Measurements from ENCODE around the gene RUBCNL. TPM values are rescaled to one million over a fixed set of nuclear protein-coding genes. Genes with fewer than 3 reads are reported as not detected.

RUBCNL gene
- total and polyA plus RNA-seq, 9 of the 15 experiments (the other 6 are each of a cell fraction or from before 2014, with no cell fraction given), result 0.04 to 0.35 (median 0.12) TPM; not detected in 3

DNA sequence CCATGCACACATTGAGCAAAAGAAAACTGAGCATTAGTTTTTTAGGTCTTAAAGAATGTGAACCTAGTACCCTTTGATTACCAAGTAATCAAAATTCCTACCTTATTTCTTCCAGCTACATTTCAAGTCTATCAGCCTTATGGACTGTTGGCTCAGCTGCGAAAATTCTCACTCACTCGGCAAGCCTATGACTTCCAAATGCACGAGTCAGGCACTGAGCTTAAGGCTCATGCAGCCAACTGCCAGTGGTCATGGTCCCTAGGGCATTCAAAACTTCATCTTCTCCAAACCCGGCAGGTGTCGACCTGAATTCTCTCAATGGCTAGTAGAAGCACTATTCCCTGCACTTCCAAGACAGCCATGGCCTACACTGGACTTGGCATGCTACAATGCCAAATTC, 41.2 kb downstream of the RUBCNL start:
- Histone ChIP-seq H2AFZ (ENCODE audit: low read depth, low read length) (no peak overlapping the region), H3K4me3 (no peak overlapping the region), H3K27me3 (ENCODE audit: control insufficient read depth in 2 of 2, insufficient read depth in 2 of 2, low read length in 2 of 2) (peaks cover 0 to 12% of the 10 kb centered on the region in 2 experiments; a peak in 1 of 5 replicates), H3K9ac (ENCODE audit: insufficient read depth in 1 of 2, low read depth in 2 of 2, low read length in 2 of 2) (no peak overlapping the region), H3K79me2 (ENCODE audit: control insufficient read depth, insufficient read depth, low read length) (no peaks in the 10 kb centered on the region), H3K4me1 (replicated peaks in 1 of 2; ENCODE audit: control insufficient read depth in 2 of 2, insufficient read depth in 2 of 2, low read length in 2 of 2) (peaks cover 0 to 4% of the 10 kb centered on the region in 2 experiments; a peak in 2 of 5 replicates), H4K20me1 (replicated peaks; ENCODE audit: control insufficient read depth, insufficient read depth, low read length) (no peaks in the 10 kb centered on the region), H3K9me3 (replicated peaks; ENCODE audit: control insufficient read depth, insufficient read depth, low read depth, low read length) (no peaks in the 10 kb centered on the region; the same call in 1 of the 2 replicates), H3K9me1 (ENCODE audit: control insufficient read depth, insufficient read depth, low read length) (no peaks in the 10 kb centered on the region), H3K4me2 (ENCODE audit: insufficient read depth, low read length) (no peak overlapping the region), H3K36me3 (ENCODE audit: control insufficient read depth, insufficient read depth, low read length) (no peaks in the 10 kb centered on the region), H3K27ac (ENCODE audit: extremely low read depth, low read depth, low read length) (no peak overlapping the region)
- CTCF ChIA-PET (ENCODE audit: low intra/inter-chr PET ratio), result no interaction called here
- ATAC-seq, result no peak
- no peak for FAIRE-seq
- POLR2A ChIA-PET, result no interaction called here
- no peak for DNase-seq (ENCODE audit: extremely low read depth in 1 of 4, low spot score in 3 of 4)
- intact Hi-C loops (cut with micrococcal nuclease), result no loop called here
- 0% methylated on average over 5 of the region's 5 CpGs for whole genome bisulfite sequencing (ENCODE audit: insufficient coverage, low coverage, missing lambda C conversion rate)
- BruUV-seq (replicated peaks), result no TSS peak
- in situ Hi-C loops (cut with MboI), result no loop called here
- TF ChIP-seq KDM1A (IDR thresholded peaks at IDR 0.05) (no peak), ZNF347 (CRISPR knock-in tag; IDR thresholded peaks at IDR 0.05; ENCODE audit: low read depth) (no peak), MTA2 (IDR thresholded peaks at IDR 0.05; ENCODE audit: low read depth) (no peak), EZH2 (IDR thresholded peaks at IDR 0.05; ENCODE audit: borderline replicate concordance, low read depth, low read length) (no peak), MYNN (IDR thresholded peaks at IDR 0.05) (no peak), MYNN (CRISPR knock-in tag; IDR thresholded peaks at IDR 0.05) (no peak), MBD1 (CRISPR knock-in tag; IDR thresholded peaks at IDR 0.05) (no peak), DDX20 (tag; IDR thresholded peaks at IDR 0.05; ENCODE audit: low read depth) (no peak), BCOR (IDR thresholded peaks at IDR 0.05) (no peak), THRA (IDR thresholded peaks at IDR 0.05) (no peak), NR3C1 (CRISPR knock-in tag; IDR thresholded peaks at IDR 0.05) (no peak), MTF1 (CRISPR knock-in tag; IDR thresholded peaks at IDR 0.05; ENCODE audit: borderline replicate concordance) (no peak), MYBL2 (IDR thresholded peaks at IDR 0.05; ENCODE audit: low read depth) (no peak), MYBL2 (CRISPR knock-in tag; IDR thresholded peaks at IDR 0.05; ENCODE audit: borderline replicate concordance) (no peak)
- TF ChIP-seq, protein P1, sequence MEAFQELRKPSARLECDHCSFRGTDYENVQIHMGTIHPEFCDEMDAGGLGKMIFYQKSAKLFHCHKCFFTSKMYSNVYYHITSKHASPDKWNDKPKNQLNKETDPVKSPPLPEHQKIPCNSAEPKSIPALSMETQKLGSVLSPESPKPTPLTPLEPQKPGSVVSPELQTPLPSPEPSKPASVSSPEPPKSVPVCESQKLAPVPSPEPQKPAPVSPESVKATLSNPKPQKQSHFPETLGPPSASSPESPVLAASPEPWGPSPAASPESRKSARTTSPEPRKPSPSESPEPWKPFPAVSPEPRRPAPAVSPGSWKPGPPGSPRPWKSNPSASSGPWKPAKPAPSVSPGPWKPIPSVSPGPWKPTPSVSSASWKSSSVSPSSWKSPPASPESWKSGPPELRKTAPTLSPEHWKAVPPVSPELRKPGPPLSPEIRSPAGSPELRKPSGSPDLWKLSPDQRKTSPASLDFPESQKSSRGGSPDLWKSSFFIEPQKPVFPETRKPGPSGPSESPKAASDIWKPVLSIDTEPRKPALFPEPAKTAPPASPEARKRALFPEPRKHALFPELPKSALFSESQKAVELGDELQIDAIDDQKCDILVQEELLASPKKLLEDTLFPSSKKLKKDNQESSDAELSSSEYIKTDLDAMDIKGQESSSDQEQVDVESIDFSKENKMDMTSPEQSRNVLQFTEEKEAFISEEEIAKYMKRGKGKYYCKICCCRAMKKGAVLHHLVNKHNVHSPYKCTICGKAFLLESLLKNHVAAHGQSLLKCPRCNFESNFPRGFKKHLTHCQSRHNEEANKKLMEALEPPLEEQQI (IDR thresholded peaks at IDR 0.05), result no peak

Data from K562 (cell line).